GM12891 (cell line): ENCODE measurements around the gene CMTM6.

Experiments used
- POLR2A ChIP-seq: IDR thresholded peaks from 2 replicates; pipeline ENCODE4 v1.6.1; 2011; ENCODE audit warnings: low read depth, low read length, control low read depth
- POLR2AphosphoS5 ChIP-seq: IDR thresholded peaks from 2 replicates; pipeline ENCODE4 v1.6.1; 2011; ENCODE audit warnings: low read depth, low read length, control low read depth
- POU2F2 ChIP-seq: IDR thresholded peaks from 2 replicates; pipeline ENCODE4 v1.6.1; 2011; ENCODE audit warnings: low read depth, mild to moderate bottlenecking, control low read depth, low read length, moderate library complexity
- SPI1 ChIP-seq: IDR thresholded peaks from 2 replicates; pipeline ENCODE4 v1.6.1; 2011; ENCODE audit warnings: low read depth, low read length, control low read depth
- TAF1 ChIP-seq: IDR thresholded peaks from 2 replicates; pipeline ENCODE4 v1.6.1; 2011; ENCODE audit warnings: low read depth, low read length, control low read depth

- TF ChIP-seq POLR2AphosphoS5 (no peak), SPI1 (no peak), POLR2A (no peak), TAF1 (no peak), POU2F2 (no peak)
These were observed 264 bp upstream of the CMTM6 start for GRCh38 chr3:32502946-32503286.
